Loucy (cell line): ENCODE data around the gene COL2A1.

Experiments used
- H2AFZ ChIP-seq: fragments of 200-600 bp; sonication (generic); 2 replicates; pipeline ENCODE4 v1.6.0; 2016; ENCODE audit warnings: antibody characterized with exemption, mild to moderate bottlenecking, low read length, moderate library complexity
- H3F3A ChIP-seq: fragments of 200-600 bp; 2 replicates; pipeline ENCODE4 v1.6.0; 2016; ENCODE audit warnings: antibody characterized with exemption, low read depth, mild to moderate bottlenecking
- H3K27me3 ChIP-seq: fragments of 200-600 bp; sonication (generic); 2 replicates; pipeline ENCODE4 v1.6.1; 2014; ENCODE audit warnings: low read length, mild to moderate bottlenecking; ENCODE audit not compliant: insufficient read depth, poor library complexity, severe bottlenecking
- H3K36me3 ChIP-seq: fragments of 200-600 bp; sonication (generic); 2 replicates; pipeline ENCODE4 v1.6.1; 2016; ENCODE audit warnings: low read length; ENCODE audit not compliant: insufficient read depth
- H3K4me1 ChIP-seq: fragments of 200-600 bp; sonication (generic); 2 replicates; pipeline ENCODE4 v1.5.1; 2014; ENCODE audit warnings: low read length, mild to moderate bottlenecking; ENCODE audit not compliant: insufficient read depth, poor library complexity, severe bottlenecking
- H3K4me2 ChIP-seq: fragments of 200-600 bp; sonication (generic); 2 replicates; pipeline ENCODE4 v1.6.0; 2014; ENCODE audit warnings: antibody characterized with exemption, low read length, low read depth, mild to moderate bottlenecking; ENCODE audit not compliant: poor library complexity, severe bottlenecking
- H3K4me3 ChIP-seq: fragments of 200-600 bp; sonication (generic); 2 replicates; pipeline ENCODE4 v1.5.1; 2014; ENCODE audit warnings: low read length, mild to moderate bottlenecking, mixed read lengths; ENCODE audit not compliant: poor library complexity, severe bottlenecking
- H3K79me2 ChIP-seq: fragments of 200-600 bp; sonication (generic); 2 replicates; pipeline ENCODE4 v1.6.1; 2014; ENCODE audit warnings: low read length; ENCODE audit not compliant: insufficient read depth
- H3K9ac ChIP-seq: fragments of 200-600 bp; sonication (generic); 2 replicates; pipeline ENCODE4 v1.6.0; 2014; ENCODE audit warnings: mild to moderate bottlenecking, low read depth, low read length, moderate library complexity; ENCODE audit not compliant: poor library complexity, severe bottlenecking
- H3K9me2 ChIP-seq: fragments of 200-600 bp; sonication (generic); replicated peaks from 2 replicates; pipeline ENCODE4 v1.6.1; 2016; ENCODE audit warnings: low read depth, low read length, mixed read lengths
- H3K9me3 ChIP-seq: fragments of 200-600 bp; sonication (generic); 2 replicates; pipeline ENCODE4 v1.6.1; 2014; ENCODE audit warnings: mild to moderate bottlenecking, antibody characterized with exemption, low read length, low read depth; ENCODE audit not compliant: insufficient read depth
- H4K20me1 ChIP-seq: fragments of 200-600 bp; sonication (generic); 2 replicates; pipeline ENCODE4 v1.6.0; 2014; ENCODE audit warnings: antibody characterized with exemption, low read length, mild to moderate bottlenecking; ENCODE audit not compliant: insufficient read depth, poor library complexity, severe bottlenecking
- EZH2phosphoT487 ChIP-seq: fragments of 200-600 bp; IDR thresholded peaks from 2 replicates; pipeline ENCODE4 v1.6.1; 2018; ENCODE audit warnings: antibody characterized with exemption, mild to moderate bottlenecking, moderate library complexity, borderline replicate concordance
- TF ChIP-seq, protein P1 (sequence below): fragments of 200-600 bp; sonication (generic); conservative IDR thresholded peaks from 2 replicates; pipeline ENCODE4 v1.5.1; 2014; ENCODE audit warnings: mild to moderate bottlenecking, antibody characterized with exemption, low read length

COL2A1 gene

DNA sequence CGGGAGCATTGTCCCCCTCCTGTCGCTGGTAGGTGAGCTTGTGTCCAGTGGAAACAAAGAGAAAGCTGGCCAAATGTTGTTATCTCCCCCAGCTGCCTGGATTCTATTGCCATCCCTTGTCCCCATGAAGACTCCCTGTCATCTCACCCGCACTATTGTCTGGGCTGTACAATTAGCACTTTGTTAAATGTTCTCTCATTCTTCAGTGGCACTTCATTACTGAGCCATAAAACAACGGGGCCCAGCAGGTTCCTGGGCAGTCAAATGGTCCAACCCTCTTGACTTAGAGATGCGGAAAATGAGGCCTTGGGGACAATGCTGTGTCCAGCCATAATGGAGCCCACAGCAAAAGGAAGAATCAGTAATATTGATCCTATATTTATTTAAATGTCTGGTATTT is 13.2 kb upstream of the COL2A1 start:
- Histone ChIP-seq H3K79me2 (no peaks in the 10 kb centered on the region), H3K9me3 (no peaks in the 10 kb centered on the region), H3K4me1 (no peaks in the 10 kb centered on the region), H3K36me3 (no peaks in the 10 kb centered on the region), H2AFZ (no peak overlapping the region), H4K20me1 (no peaks in the 10 kb centered on the region), H3K9me2 (no peaks in the 10 kb centered on the region), H3K27me3 (no peaks in the 10 kb centered on the region), H3K4me2 (no peak overlapping the region), H3F3A (no peaks in the 10 kb centered on the region), H3K9ac (no peak overlapping the region), H3K4me3 (no peak overlapping the region)
- TF ChIP-seq EZH2phosphoT487 = no peak
- TF ChIP-seq, protein P1, sequence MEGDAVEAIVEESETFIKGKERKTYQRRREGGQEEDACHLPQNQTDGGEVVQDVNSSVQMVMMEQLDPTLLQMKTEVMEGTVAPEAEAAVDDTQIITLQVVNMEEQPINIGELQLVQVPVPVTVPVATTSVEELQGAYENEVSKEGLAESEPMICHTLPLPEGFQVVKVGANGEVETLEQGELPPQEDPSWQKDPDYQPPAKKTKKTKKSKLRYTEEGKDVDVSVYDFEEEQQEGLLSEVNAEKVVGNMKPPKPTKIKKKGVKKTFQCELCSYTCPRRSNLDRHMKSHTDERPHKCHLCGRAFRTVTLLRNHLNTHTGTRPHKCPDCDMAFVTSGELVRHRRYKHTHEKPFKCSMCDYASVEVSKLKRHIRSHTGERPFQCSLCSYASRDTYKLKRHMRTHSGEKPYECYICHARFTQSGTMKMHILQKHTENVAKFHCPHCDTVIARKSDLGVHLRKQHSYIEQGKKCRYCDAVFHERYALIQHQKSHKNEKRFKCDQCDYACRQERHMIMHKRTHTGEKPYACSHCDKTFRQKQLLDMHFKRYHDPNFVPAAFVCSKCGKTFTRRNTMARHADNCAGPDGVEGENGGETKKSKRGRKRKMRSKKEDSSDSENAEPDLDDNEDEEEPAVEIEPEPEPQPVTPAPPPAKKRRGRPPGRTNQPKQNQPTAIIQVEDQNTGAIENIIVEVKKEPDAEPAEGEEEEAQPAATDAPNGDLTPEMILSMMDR = no peak

DNA sequence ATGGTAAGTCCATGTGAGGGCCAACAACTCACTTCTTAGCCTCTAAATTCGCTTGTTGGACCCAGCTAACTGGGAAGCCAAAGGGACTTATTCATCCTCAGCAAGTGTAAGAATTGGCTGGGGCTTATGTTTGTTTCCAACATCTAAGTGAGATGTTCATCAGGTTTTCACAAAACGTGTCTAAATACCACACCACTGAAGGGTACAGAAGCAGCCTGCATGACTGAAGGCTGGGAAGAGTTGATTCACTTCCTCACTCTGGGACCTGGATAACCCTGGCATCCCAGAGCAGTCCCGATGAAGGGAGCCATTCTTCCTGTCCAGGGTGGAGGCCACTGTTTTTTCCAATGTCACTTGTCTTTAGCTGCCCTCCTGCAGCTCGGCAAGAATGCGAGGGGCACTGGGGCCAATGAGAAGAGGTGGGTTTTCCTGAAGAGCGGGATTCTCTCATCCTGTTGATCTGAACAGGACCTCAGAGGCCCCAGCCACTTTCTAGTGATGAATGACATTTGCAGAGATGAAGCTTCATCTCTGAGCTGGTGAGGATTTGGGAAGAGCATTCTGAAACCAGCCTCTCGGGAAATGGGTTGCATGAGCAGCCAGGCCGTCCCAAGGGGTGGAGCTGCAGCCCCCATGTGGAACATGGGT is 12.2 kb upstream of the COL2A1 start:
- H3K4me1 ChIP-seq = no peaks in the 10 kb centered on the region
- H3K27me3 ChIP-seq = no peaks in the 10 kb centered on the region
- no peak overlapping the region for H3K4me2 ChIP-seq
- H3K9me2 ChIP-seq = no peaks in the 10 kb centered on the region
- no peaks in the 10 kb centered on the region for H3K36me3 ChIP-seq
- TF ChIP-seq EZH2phosphoT487 = no peak
- TF ChIP-seq, protein P1 = no peak
- H3F3A ChIP-seq = no peaks in the 10 kb centered on the region
- H4K20me1 ChIP-seq = no peaks in the 10 kb centered on the region
- no peak overlapping the region for H3K9ac ChIP-seq
- H3K79me2 ChIP-seq = no peaks in the 10 kb centered on the region
- no peaks in the 10 kb centered on the region for H3K9me3 ChIP-seq
- no peak overlapping the region for H3K4me3 ChIP-seq
- H2AFZ ChIP-seq = no peak overlapping the region

DNA sequence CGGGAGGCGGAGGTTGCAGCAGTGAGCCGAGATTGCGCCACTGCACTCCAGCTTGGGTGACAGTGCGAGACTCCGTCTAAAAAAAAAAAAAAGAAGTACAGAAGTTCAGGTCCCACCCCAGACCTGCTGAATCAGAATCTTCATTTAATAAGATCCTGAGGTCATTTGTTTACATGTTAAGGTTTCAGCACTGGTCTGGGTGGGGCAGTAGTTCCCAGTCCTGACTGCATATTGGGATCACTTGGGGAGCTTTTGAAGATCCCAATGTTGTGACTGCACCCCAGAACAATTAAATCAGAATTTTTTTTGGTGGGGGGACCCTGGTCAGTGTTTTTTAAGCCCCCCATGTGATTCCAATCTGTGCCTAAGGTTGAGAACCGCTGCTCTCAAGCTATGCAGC is 11.7 kb upstream of the COL2A1 start:
- Histone ChIP-seq H2AFZ (no peak overlapping the region), H3K4me3 (no peak overlapping the region), H4K20me1 (no peaks in the 10 kb centered on the region), H3K9ac (no peak overlapping the region), H3F3A (no peaks in the 10 kb centered on the region), H3K9me3 (no peaks in the 10 kb centered on the region), H3K36me3 (no peaks in the 10 kb centered on the region), H3K79me2 (no peaks in the 10 kb centered on the region), H3K4me2 (no peak overlapping the region), H3K9me2 (no peaks in the 10 kb centered on the region), H3K4me1 (no peaks in the 10 kb centered on the region), H3K27me3 (no peaks in the 10 kb centered on the region)
- TF ChIP-seq, protein P1 = no peak
